A673 (cell line): ENCODE measurements around the gene AGRN. TPM values are rescaled to one million over a fixed set of nuclear protein-coding genes. Genes with fewer than 3 reads are reported as not detected.

Experiments used
- BruUV-seq: library from RNA; stranded (reverse); fragments of 400-500 nt; replicated peaks from 2 replicates; lab custom pipeline; 2021; lab: Mats Ljungman, UMichigan
- CTCF ChIA-PET: fragments of 300-600 bp; sonication (Branson Sonifier 250); formaldehyde crosslinking; loops from one replicate; lab custom pipeline; 2022; ENCODE audit warnings: antibody characterized with exemption; lab: Charles Lee
- POLR2A ChIA-PET: fragments of 300-600 bp; sonication (Branson Sonifier 250); formaldehyde crosslinking; loops from one replicate; lab custom pipeline; 2022; ENCODE audit warnings: antibody characterized with exemption; ENCODE audit not compliant: low non-redundant PET; lab: Charles Lee
- DNase-seq: peaks from one replicate; pipeline ENCODE4 v3.0.0-alpha.2; 2015; ENCODE audit warnings: low spot score
- H3K27ac ChIP-seq: fragments of 200-600 bp; sonication (generic); 2 replicates; pipeline ENCODE4 v1.5.1; 2016; ENCODE audit warnings: mixed run types, low read depth, mild to moderate bottlenecking, mixed read lengths, antibody characterized with exemption, low read length; ENCODE audit not compliant: poor library complexity, severe bottlenecking
- H3K27me3 ChIP-seq: fragments of 200-600 bp; sonication (generic); replicated peaks from 2 replicates; pipeline ENCODE4 v1.6.1; 2017; ENCODE audit warnings: mixed run types, low read depth, mild to moderate bottlenecking, mixed read lengths, antibody characterized with exemption, low read length; ENCODE audit not compliant: insufficient read depth, poor library complexity
- H3K36me3 ChIP-seq: fragments of 200-600 bp; sonication (generic); 2 replicates; pipeline ENCODE4 v1.6.1; 2016; ENCODE audit warnings: mixed run types, mild to moderate bottlenecking, mixed read lengths, antibody characterized with exemption, low read length; ENCODE audit not compliant: insufficient read depth, poor library complexity, severe bottlenecking
- H3K4me1 ChIP-seq: fragments of 200-600 bp; sonication (generic); 2 replicates; pipeline ENCODE4 v1.6.1; 2017; ENCODE audit warnings: mixed run types, mild to moderate bottlenecking, mixed read lengths, antibody characterized with exemption, low read length; ENCODE audit not compliant: insufficient read depth, poor library complexity, severe bottlenecking
- H3K4me3 ChIP-seq: fragments of 200-600 bp; sonication (generic); 2 replicates; pipeline ENCODE4 v1.5.1; 2016; ENCODE audit warnings: low read depth, mixed run types, mild to moderate bottlenecking, mixed read lengths, low read length; ENCODE audit not compliant: poor library complexity, severe bottlenecking
- H3K9me3 ChIP-seq: fragments of 200-600 bp; sonication (generic); 2 replicates; pipeline ENCODE4 v1.6.1; 2016; ENCODE audit warnings: mixed run types, low read depth, mild to moderate bottlenecking, mixed read lengths, antibody characterized with exemption, low read length; ENCODE audit not compliant: poor library complexity, severe bottlenecking
- EZH2 ChIP-seq: fragments of 200-600 bp; sonication (generic); IDR thresholded peaks from 2 replicates; pipeline ENCODE4 v1.6.1; 2017; ENCODE audit warnings: borderline replicate concordance, low read depth, mild to moderate bottlenecking, mixed read lengths, antibody characterized with exemption, low read length; ENCODE audit not compliant: poor library complexity, severe bottlenecking
- intact Hi-C: fragments of 100-400 bp; cut with micrococcal nuclease; formaldehyde crosslinking; loops from one replicate; pipeline ENCODE4 v1.10.0; 2022; ENCODE audit not compliant: unreplicated experiment
- total RNA-seq: library from RNA; stranded (reverse); gene quantifications from 2 replicates; pipeline ENCODE4 v1.2.3, GENCODE V29; 2021
- TF ChIP-seq, protein P1 (sequence below): fragments of 300-800, 200-600 bp; sonication (generic); conservative IDR thresholded peaks from 2 replicates; pipeline ENCODE4 v1.5.1; 2017; ENCODE audit warnings: low read depth, mild to moderate bottlenecking, antibody characterized with exemption, low read length, moderate library complexity, mixed read lengths

The AGRN gene
- total RNA-seq, 1 experiment from 2014 or later: 151 TPM

DNA sequence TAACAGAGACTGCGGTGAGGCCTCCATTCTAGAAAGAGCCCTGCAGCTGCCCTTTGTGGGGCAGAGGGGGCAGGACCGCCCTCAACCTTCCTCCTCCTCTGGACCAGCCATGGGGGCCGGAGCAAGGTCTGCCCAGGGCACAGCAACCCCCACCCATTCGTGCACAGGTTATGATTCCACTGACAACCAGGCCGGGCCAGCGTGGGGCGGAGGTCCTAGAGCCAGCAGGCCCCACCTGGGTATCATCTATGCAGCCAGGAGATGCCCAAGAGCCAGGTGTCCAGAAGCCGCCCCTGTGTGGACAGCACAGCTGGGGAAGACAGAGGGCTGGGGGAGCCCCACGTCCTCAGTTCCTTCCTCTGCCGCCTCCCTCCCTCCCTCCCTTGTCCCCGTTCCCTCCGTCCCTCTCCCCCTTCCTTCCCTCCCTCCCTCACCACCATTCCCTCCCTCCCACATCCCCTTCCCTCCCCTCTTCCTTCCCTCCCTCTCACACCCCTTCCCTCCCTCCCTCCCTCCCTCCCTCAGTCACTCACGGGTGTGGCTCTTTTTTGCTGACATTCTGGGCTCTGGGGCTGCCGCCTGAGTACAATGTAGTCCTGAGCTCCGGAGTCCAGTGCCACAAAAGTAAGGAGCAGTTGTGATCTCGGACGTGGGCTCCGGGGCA lies 41.9 kb downstream of the AGRN start:
- H3K4me3 ChIP-seq: no peak overlapping the region
- ChIA-PET POLR2A (interaction anchor here (0.5 kb wide), 1 partner anchor 92 kb away, joined by 4 read pairs; no protein-coding TSS in a partner anchor), CTCF (no interaction called here)
- no peaks in the 10 kb centered on the region for H3K9me3 ChIP-seq
- intact Hi-C loops: loop anchor here (5.0 kb wide), 2 partner anchors 60 to 80 kb away; partner anchors contain the start of genes HES4 and PERM1
- H3K4me1 ChIP-seq: peaks cover 30% of the 10 kb centered on the region
- H3K27me3 ChIP-seq: no peaks in the 10 kb centered on the region
- H3K27ac ChIP-seq: no peak overlapping the region
- BruUV-seq: no TSS peak
- H3K36me3 ChIP-seq: no peaks in the 10 kb centered on the region
- peak; percentile 47 for DNase-seq
- TF ChIP-seq, protein P1, sequence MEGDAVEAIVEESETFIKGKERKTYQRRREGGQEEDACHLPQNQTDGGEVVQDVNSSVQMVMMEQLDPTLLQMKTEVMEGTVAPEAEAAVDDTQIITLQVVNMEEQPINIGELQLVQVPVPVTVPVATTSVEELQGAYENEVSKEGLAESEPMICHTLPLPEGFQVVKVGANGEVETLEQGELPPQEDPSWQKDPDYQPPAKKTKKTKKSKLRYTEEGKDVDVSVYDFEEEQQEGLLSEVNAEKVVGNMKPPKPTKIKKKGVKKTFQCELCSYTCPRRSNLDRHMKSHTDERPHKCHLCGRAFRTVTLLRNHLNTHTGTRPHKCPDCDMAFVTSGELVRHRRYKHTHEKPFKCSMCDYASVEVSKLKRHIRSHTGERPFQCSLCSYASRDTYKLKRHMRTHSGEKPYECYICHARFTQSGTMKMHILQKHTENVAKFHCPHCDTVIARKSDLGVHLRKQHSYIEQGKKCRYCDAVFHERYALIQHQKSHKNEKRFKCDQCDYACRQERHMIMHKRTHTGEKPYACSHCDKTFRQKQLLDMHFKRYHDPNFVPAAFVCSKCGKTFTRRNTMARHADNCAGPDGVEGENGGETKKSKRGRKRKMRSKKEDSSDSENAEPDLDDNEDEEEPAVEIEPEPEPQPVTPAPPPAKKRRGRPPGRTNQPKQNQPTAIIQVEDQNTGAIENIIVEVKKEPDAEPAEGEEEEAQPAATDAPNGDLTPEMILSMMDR: no peak
- TF ChIP-seq EZH2: no peak

DNA sequence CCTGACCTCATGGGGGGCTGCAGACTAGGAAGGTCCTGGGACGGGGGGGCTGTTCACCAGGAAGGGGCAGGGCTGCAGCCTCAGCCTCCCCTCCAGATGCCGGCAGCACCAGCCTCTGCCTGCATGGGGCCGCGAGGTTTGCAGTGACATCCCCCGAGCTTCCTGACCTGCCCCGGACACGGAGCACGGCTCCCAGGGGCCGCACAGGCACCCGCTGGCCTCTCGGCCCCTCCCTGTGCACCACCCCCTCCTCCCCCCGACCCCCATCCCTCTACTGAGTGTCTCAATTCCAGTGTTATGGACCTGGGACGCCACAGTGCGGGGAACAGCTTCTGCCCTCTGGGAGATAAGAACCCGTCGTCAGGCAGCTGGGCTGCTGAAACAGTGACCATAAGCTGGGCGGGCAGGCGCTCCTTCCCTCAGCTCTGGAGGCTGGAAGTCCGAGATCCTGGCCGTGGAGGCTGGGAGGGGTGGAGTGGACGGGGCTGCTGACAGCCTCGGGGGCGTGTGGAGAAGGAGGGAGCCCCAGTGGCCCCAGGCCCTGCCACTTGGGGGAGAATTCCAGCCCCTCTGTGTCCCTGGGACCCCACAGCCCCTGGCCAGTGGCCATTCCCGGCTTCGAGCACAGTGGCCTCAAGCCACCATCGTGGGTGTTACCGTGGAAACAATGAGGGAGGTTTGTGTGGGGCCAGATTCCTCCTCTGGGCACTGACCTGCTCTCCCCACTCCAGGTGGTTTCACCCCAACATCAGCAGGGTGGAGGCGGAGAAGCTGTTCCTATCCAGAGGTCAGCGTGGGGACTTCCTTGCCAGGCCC lies 42.6 kb downstream of the AGRN start:
- H3K27me3 ChIP-seq: no peaks in the 10 kb centered on the region
- TF ChIP-seq, protein P1: no peak
- TF ChIP-seq EZH2: no peak
- DNase-seq: no peak
- H3K4me1 ChIP-seq: peaks cover 30% of the 10 kb centered on the region
- no peak overlapping the region for H3K4me3 ChIP-seq
- H3K9me3 ChIP-seq: no peaks in the 10 kb centered on the region
- intact Hi-C loops: loop anchor here (5.0 kb wide), 2 partner anchors 60 to 80 kb away; partner anchors contain the start of genes HES4 and PERM1
- POLR2A ChIA-PET: interaction anchor here (0.5 kb wide), 1 partner anchor 93 kb away, joined by 4 read pairs; no protein-coding TSS in a partner anchor
- CTCF ChIA-PET: no interaction called here
- no peaks in the 10 kb centered on the region for H3K36me3 ChIP-seq
- no TSS peak for BruUV-seq
- H3K27ac ChIP-seq: no peak overlapping the region

DNA sequence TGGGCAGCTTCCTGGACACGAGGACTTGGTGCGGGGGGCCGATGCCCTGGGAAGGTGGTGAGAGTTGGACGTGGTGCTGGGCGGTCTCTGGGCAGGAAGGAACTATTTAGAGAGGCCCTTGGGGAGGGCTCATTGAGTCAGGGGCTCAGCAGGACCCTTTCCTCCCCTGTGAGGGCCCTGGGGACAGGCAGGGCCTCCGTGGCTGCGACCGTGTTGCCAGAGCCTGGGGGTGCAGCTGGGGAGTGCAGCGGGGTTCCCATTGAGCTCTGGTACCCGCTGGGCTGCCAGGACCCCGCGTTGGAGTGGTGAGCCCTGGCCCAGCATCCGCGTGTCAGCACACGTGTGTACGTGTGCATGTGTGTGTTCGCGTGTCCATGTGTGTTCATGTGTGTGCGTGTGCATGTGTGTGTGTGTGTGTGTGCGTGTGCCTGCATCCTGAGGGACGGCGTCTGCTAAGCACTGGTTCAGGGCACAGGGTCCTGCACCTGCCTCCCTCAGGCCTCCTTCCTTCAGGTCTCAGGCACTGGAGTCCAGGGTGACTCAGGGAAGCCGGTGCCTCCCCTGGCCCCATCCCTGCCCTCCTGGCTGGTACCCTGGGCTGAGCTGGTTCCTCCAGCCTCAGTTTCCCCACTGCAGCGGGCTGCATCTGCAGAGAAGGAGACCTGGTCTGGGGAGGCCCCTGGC lies 43.5 kb downstream of the AGRN start:
- no peak for TF ChIP-seq EZH2
- TF ChIP-seq, protein P1: no peak
- no peak for DNase-seq
- H3K27me3 ChIP-seq: no peaks in the 10 kb centered on the region
- ChIA-PET POLR2A (interaction anchor here (0.6 kb wide), 1 partner anchor 436 kb away, joined by 5 read pairs; no protein-coding TSS in a partner anchor), CTCF (interaction anchor here (0.8 to 1.1 kb wide), 3 partner anchors 49 to 61 kb away, joined by 4 to 5 read pairs (median 4); no protein-coding TSS in a partner anchor)
- intact Hi-C loops: loop anchor here (5.0 kb wide), 2 partner anchors 61 to 81 kb away; partner anchors contain the start of genes HES4 and PERM1
- no peak overlapping the region for H3K4me3 ChIP-seq
- peaks cover 30% of the 10 kb centered on the region for H3K4me1 ChIP-seq
- H3K36me3 ChIP-seq: no peaks in the 10 kb centered on the region
- no peak overlapping the region for H3K27ac ChIP-seq
- no TSS peak for BruUV-seq
- H3K9me3 ChIP-seq: no peaks in the 10 kb centered on the region
